ENCODE data around the gene VIT.

Gene VIT

DNA sequence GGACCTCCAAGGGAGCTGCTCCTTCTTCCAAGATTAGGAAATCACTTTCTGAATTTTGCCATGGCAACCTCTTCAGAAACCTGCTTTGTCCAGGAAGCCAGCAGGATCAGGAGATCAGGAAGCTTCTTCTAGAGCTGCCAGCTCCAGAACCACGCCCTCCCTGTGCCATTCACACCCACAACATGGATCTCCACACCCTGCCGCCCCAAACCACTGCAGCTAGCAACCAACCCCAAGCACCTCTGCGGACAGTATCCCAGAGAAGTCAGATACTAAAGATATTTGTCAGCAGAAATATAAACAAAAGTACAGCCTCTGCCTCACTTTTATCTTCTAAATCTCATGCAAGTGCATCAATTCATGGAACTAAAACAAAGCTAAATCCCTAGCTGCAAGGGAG lies 106.4 kb downstream of the VIT start:
- Histone ChIP-seq H2AFZ (ENCODE audit: low read length, unreplicated experiment) (no peak overlapping the region), H3K27ac (ENCODE audit: low read depth, low read length) (no peak overlapping the region), H3K36me3 (ENCODE audit: insufficient read depth, low read length) (no peaks in the 10 kb centered on the region), H3K4me1 (ENCODE audit: control insufficient read depth, insufficient read depth, low read length, unreplicated experiment) (no peaks in the 10 kb centered on the region), H3K27me3 (ENCODE audit: insufficient read depth, low read length) (peaks cover 9% of the 10 kb centered on the region; the same call in 1 of the 2 replicates), H3K79me2 (ENCODE audit: control insufficient read depth, insufficient read depth, low read length, unreplicated experiment) (no peaks in the 10 kb centered on the region), H3K4me3 (ENCODE audit: low read depth, low read length) (no peak overlapping the region)

DNA sequence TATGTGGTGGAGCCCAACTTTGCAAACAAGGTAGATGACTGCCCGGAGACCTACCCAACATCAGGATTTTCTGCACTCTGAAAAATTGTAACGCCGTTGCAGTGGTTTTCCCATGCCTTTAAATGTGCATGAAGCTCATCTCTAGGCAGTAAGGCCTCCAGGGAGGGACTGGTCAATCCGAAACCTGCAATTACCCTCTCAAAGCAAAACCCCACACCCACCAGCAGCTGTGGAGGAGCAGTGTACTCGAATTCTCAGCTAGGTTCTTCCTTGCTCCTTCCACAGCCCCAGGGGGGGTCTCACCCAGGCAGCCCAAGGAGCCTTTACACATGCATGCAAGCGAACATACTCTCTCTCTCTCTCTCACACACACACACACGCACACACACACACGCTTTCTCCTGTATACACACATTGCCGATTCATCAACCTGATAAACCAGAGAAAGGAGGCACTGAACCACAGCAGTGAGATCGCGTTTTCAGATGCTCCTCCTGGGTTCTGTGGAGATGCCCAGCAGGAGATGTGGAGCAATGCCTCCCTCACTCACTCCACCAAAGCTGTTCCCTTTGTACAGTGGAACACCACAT lies 109.2 kb downstream of the VIT start:
- no peak overlapping the region for H2AFZ ChIP-seq (ENCODE audit: low read length, unreplicated experiment)
- H3K27me3 ChIP-seq (ENCODE audit: insufficient read depth, low read length), result peaks cover 5% of the 10 kb centered on the region; the same call in 1 of the 2 replicates
- no peak overlapping the region for H3K27ac ChIP-seq (ENCODE audit: low read depth, low read length)
- no peak overlapping the region for H3K4me3 ChIP-seq (ENCODE audit: low read depth, low read length)
- H3K4me1 ChIP-seq (ENCODE audit: control insufficient read depth, insufficient read depth, low read length, unreplicated experiment), result no peaks in the 10 kb centered on the region
- H3K36me3 ChIP-seq (ENCODE audit: insufficient read depth, low read length), result no peaks in the 10 kb centered on the region
- H3K79me2 ChIP-seq (ENCODE audit: control insufficient read depth, insufficient read depth, low read length, unreplicated experiment), result no peaks in the 10 kb centered on the region

- Histone ChIP-seq H3K36me3 (ENCODE audit: insufficient read depth, low read length) (no peaks in the 10 kb centered on the region), H2AFZ (ENCODE audit: low read length, unreplicated experiment) (no peak overlapping the region), H3K27me3 (ENCODE audit: insufficient read depth, low read length) (no peaks in the 10 kb centered on the region), H3K4me3 (ENCODE audit: low read depth, low read length) (no peak overlapping the region), H3K4me1 (ENCODE audit: control insufficient read depth, insufficient read depth, low read length, unreplicated experiment) (no peaks in the 10 kb centered on the region), H3K27ac (ENCODE audit: low read depth, low read length) (no peak overlapping the region), H3K79me2 (ENCODE audit: control insufficient read depth, insufficient read depth, low read length, unreplicated experiment) (no peaks in the 10 kb centered on the region)
Observed at GRCh38 chr2:36807223-36807886, 110.8 kb downstream of the VIT start.

DNA sequence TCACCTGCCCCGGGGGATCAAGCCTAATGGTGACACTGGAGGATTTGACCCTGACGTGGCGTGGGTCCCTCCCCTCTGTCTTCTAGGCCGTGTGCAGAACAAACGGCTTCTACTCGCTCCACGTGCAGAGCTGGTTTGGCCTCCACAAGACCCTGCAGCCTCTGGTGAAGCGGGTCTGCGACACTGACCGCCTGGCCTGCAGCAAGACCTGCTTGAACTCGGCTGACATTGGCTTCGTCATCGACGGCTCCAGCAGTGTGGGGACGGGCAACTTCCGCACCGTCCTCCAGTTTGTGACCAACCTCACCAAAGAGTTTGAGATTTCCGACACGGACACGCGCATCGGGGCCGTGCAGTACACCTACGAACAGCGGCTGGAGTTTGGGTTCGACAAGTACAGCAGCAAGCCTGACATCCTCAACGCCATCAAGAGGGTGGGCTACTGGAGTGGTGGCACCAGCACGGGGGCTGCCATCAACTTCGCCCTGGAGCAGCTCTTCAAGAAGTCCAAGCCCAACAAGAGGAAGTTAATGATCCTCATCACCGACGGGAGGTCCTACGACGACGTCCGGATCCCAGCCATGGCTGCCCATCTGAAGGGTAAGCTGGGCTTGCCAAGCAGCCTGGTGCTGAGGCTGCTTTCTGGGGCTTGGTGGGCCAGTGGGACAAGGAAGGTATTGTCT lies 112.0 kb downstream of the VIT start:
- H3K4me3 ChIP-seq (ENCODE audit: low read depth, low read length), result no peak overlapping the region
- no peaks in the 10 kb centered on the region for H3K79me2 ChIP-seq (ENCODE audit: control insufficient read depth, insufficient read depth, low read length, unreplicated experiment)
- no peaks in the 10 kb centered on the region for H3K36me3 ChIP-seq (ENCODE audit: insufficient read depth, low read length)
- no peaks in the 10 kb centered on the region for H3K27me3 ChIP-seq (ENCODE audit: insufficient read depth, low read length)
- H3K27ac ChIP-seq (ENCODE audit: low read depth, low read length), result no peak overlapping the region
- no peak overlapping the region for H2AFZ ChIP-seq (ENCODE audit: low read length, unreplicated experiment)
- no peaks in the 10 kb centered on the region for H3K4me1 ChIP-seq (ENCODE audit: control insufficient read depth, insufficient read depth, low read length, unreplicated experiment)

DNA sequence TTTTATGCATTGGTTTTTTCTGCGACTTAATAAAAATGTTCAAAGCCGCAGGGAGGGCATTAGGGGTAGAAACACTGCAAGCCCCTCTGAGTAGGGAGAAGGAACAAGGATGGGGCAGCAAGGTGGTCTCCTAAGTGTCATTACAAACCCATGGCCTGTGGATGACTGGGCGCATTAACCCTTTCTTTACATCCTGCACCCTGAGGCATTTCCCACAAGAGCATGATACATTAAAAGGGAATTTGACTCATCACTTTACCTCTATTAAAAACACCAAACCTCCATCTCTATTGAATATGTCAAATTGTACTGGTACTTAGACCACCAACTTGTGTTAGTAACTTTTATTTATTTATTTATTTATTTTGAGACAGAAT lies 112.5 kb downstream of the VIT start:
- H3K79me2 ChIP-seq (ENCODE audit: control insufficient read depth, insufficient read depth, low read length, unreplicated experiment), result no peaks in the 10 kb centered on the region
- no peak overlapping the region for H3K27ac ChIP-seq (ENCODE audit: low read depth, low read length)
- no peak overlapping the region for H2AFZ ChIP-seq (ENCODE audit: low read length, unreplicated experiment)
- H3K36me3 ChIP-seq (ENCODE audit: insufficient read depth, low read length), result no peaks in the 10 kb centered on the region
- H3K4me1 ChIP-seq (ENCODE audit: control insufficient read depth, insufficient read depth, low read length, unreplicated experiment), result no peaks in the 10 kb centered on the region
- H3K4me3 ChIP-seq (ENCODE audit: low read depth, low read length), result no peak overlapping the region
- no peaks in the 10 kb centered on the region for H3K27me3 ChIP-seq (ENCODE audit: insufficient read depth, low read length)

DNA sequence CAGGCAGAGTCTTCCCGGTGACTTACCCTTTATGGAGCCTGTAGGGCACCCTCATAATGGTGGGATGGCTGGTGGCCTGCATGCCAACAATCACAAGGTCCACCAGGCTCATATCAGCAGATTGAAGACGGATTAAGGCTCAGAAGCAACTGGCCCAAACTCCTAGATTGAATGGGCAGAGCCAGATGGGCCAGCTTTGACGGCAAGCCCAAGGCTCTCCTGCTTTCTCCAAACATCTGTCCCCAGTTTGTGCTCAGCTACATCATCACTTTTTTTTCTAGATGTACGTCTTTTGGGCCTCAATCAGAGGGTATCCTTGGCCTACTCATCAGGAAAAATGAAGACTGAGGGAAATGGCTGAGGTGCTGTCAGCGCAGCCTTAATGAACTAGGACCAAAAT lies 114.6 kb downstream of the VIT start:
- Histone ChIP-seq H3K27me3 (ENCODE audit: insufficient read depth, low read length) (no peaks in the 10 kb centered on the region), H3K27ac (ENCODE audit: low read depth, low read length) (no peak overlapping the region), H3K36me3 (ENCODE audit: insufficient read depth, low read length) (no peaks in the 10 kb centered on the region), H3K4me3 (ENCODE audit: low read depth, low read length) (no peak overlapping the region), H3K79me2 (ENCODE audit: control insufficient read depth, insufficient read depth, low read length, unreplicated experiment) (no peaks in the 10 kb centered on the region), H3K4me1 (ENCODE audit: control insufficient read depth, insufficient read depth, low read length, unreplicated experiment) (no peaks in the 10 kb centered on the region), H2AFZ (ENCODE audit: low read length, unreplicated experiment) (no peak overlapping the region)

DNA sequence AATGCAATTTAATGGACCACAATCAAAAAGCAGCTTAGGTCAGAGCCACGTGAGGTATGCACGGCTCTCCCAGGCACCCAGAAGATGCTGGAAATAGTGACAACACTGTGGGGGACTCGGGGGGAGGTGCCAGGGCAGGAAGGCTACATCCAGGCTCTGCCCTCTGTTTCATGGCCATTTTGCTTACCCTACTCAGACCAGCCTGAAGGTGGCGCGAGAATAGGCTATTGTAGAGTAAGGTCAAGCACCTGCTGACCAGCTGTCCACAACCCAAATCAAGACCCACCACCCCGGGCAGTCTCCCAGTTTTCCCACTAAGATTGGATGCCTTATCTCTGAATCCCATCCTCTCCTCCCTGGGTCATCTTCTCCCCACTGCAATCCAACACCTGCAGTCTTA lies 115.7 kb downstream of the VIT start:
- Histone ChIP-seq H3K4me3 (ENCODE audit: low read depth, low read length) (no peak overlapping the region), H3K36me3 (ENCODE audit: insufficient read depth, low read length) (no peaks in the 10 kb centered on the region), H3K27ac (ENCODE audit: low read depth, low read length) (no peak overlapping the region), H3K79me2 (ENCODE audit: control insufficient read depth, insufficient read depth, low read length, unreplicated experiment) (no peaks in the 10 kb centered on the region), H2AFZ (ENCODE audit: low read length, unreplicated experiment) (no peak overlapping the region), H3K27me3 (ENCODE audit: insufficient read depth, low read length) (no peaks in the 10 kb centered on the region), H3K4me1 (ENCODE audit: control insufficient read depth, insufficient read depth, low read length, unreplicated experiment) (peaks cover 4% of the 10 kb centered on the region)

GRCh38 chr2:36818542-36818941 lies 122.0 kb downstream of the VIT start:
- no peaks in the 10 kb centered on the region for H3K27me3 ChIP-seq (ENCODE audit: insufficient read depth, low read length)
- no peak overlapping the region for H3K4me3 ChIP-seq (ENCODE audit: low read depth, low read length)
- H2AFZ ChIP-seq (ENCODE audit: low read length, unreplicated experiment), result no peak overlapping the region
- no peaks in the 10 kb centered on the region for H3K36me3 ChIP-seq (ENCODE audit: insufficient read depth, low read length)
- H3K79me2 ChIP-seq (ENCODE audit: control insufficient read depth, insufficient read depth, low read length, unreplicated experiment), result no peaks in the 10 kb centered on the region
- H3K27ac ChIP-seq (ENCODE audit: low read depth, low read length), result no peak overlapping the region
- H3K4me1 ChIP-seq (ENCODE audit: control insufficient read depth, insufficient read depth, low read length, unreplicated experiment), result peaks cover 4% of the 10 kb centered on the region

GRCh38 chr2:36819095-36819711 lies 122.7 kb downstream of the VIT start:
- no peak overlapping the region for H3K27ac ChIP-seq (ENCODE audit: low read depth, low read length)
- H3K4me1 ChIP-seq (ENCODE audit: control insufficient read depth, insufficient read depth, low read length, unreplicated experiment), result peaks cover 4% of the 10 kb centered on the region
- no peak overlapping the region for H2AFZ ChIP-seq (ENCODE audit: low read length, unreplicated experiment)

GRCh38 chr2:36820942-36821605 lies 124.6 kb downstream of the VIT start:
- no peak overlapping the region for H3K4me3 ChIP-seq (ENCODE audit: low read depth, low read length)
- peaks cover 5% of the 10 kb centered on the region; the same call in 1 of the 2 replicates for H3K27me3 ChIP-seq (ENCODE audit: insufficient read depth, low read length)
- no peak overlapping the region for H2AFZ ChIP-seq (ENCODE audit: low read length, unreplicated experiment)
- H3K4me1 ChIP-seq (ENCODE audit: control insufficient read depth, insufficient read depth, low read length, unreplicated experiment), result peaks cover 4% of the 10 kb centered on the region
- no peak overlapping the region for H3K27ac ChIP-seq (ENCODE audit: low read depth, low read length)
- H3K36me3 ChIP-seq (ENCODE audit: insufficient read depth, low read length), result no peaks in the 10 kb centered on the region
- no peaks in the 10 kb centered on the region for H3K79me2 ChIP-seq (ENCODE audit: control insufficient read depth, insufficient read depth, low read length, unreplicated experiment)

More at GRCh38 chr2:36819095-36819711, 122.7 kb downstream of the VIT start:
- Histone ChIP-seq H3K4me3 (ENCODE audit: low read depth, low read length) (no peak overlapping the region), H3K79me2 (ENCODE audit: control insufficient read depth, insufficient read depth, low read length, unreplicated experiment) (no peaks in the 10 kb centered on the region), H3K36me3 (ENCODE audit: insufficient read depth, low read length) (no peaks in the 10 kb centered on the region), H3K27me3 (ENCODE audit: insufficient read depth, low read length) (no peaks in the 10 kb centered on the region; the same call in 1 of the 2 replicates)

All from ACC112 (cell line).